Daoy (cell line): ENCODE results near the gene SLC25A45. TPM values are rescaled to one million over a fixed set of nuclear protein-coding genes. Genes with fewer than 3 reads are reported as not detected.

ENCODE experiments used
- DNase-seq: peaks from one replicate; pipeline ENCODE4 v3.0.0-alpha.2; 2015; ENCODE audit warnings: low read depth
- total RNA-seq: library from RNA; depleted of rRNA; stranded (reverse); fragments of >200 nt; shearing (Covaris generic); gene quantifications from 2 replicates; pipeline ENCODE4 v1.2.3, GENCODE V29; 2014; rRNA removed

The SLC25A45 gene
- total RNA-seq, result 0.23 TPM in 1 of 2 replicates, not detected in the other

- peak; percentile 99 for DNase-seq
Observed at GRCh38 chr11:65382033-65382803, at the start of gene SLC25A45. Gene SLC25A45, minus strand, starts transcription at chr11:65382646. Its CDS starts 695 bp downstream, at chr11:65381951.

GRCh38 chr11:65431451-65432099 lies 49.1 kb upstream of the SLC25A45 start:
- no peak for DNase-seq

- DNase-seq, result no peak
Observed at GRCh38 chr11:65430406-65431217, 48.2 kb upstream of the SLC25A45 start.

GRCh38 chr11:65429724-65430405 lies 47.4 kb upstream of the SLC25A45 start:
- peak; percentile 73 for DNase-seq

GRCh38 chr11:65429068-65429681 lies 46.7 kb upstream of the SLC25A45 start:
- DNase-seq, result peak; percentile 52

GRCh38 chr11:65428578-65429067 lies 46.2 kb upstream of the SLC25A45 start:
- no peak for DNase-seq

- peak; percentile 50 for DNase-seq
Observed at GRCh38 chr11:65427691-65428577, 45.5 kb upstream of the SLC25A45 start.

- DNase-seq, result peak; percentile 67
Observed at GRCh38 chr11:65426839-65427690, 44.6 kb upstream of the SLC25A45 start.

- peak; percentile 75 for DNase-seq
Observed at GRCh38 chr11:65425971-65426838, 43.8 kb upstream of the SLC25A45 start.

- DNase-seq, result peak; percentile 80
Observed at GRCh38 chr11:65425105-65425970, 42.9 kb upstream of the SLC25A45 start.

- DNase-seq, result no peak
Observed at GRCh38 chr11:65424205-65425104, 42.0 kb upstream of the SLC25A45 start.

- no peak for DNase-seq
Observed at GRCh38 chr11:65423516-65424204, 41.2 kb upstream of the SLC25A45 start.

- DNase-seq, result peak; percentile 91
Observed at GRCh38 chr11:65422633-65423515, 40.4 kb upstream of the SLC25A45 start, which contains the start of gene NEAT1. Gene NEAT1, plus strand, starts transcription at chr11:65422798.
